SK-N-MC (cell line): ENCODE data around the gene RPRML.
A peak's percentile ranks its signal among the peaks of the same experiment; 100 is the strongest.
"Not testable (repeated sequence)": the region's sequence is repeated elsewhere in the genome, so short reads cannot be mapped to it uniquely, and the experiment has no call there.

Experiments used
- DNase-seq: peaks from one replicate; pipeline ENCODE4 v3.0.0-alpha.2; 2011; ENCODE audit warnings: low read depth, low spot score
- H3K27ac ChIP-seq: fragments of 200-600 bp; sonication (generic); 2 replicates; pipeline ENCODE4 v1.5.1; 2016; ENCODE audit warnings: mixed run types
- H3K36me3 ChIP-seq: fragments of 200-600 bp; sonication (generic); 2 replicates; pipeline ENCODE4 v1.6.1; 2017; ENCODE audit warnings: antibody characterized with exemption, low read length, mixed read lengths; ENCODE audit not compliant: insufficient read depth
- H3K4me3 ChIP-seq: fragments of 200-600 bp; sonication (generic); 2 replicates; pipeline ENCODE4 v1.5.1; 2016
- H3K9ac ChIP-seq: fragments of 200-600 bp; sonication (generic); 2 replicates; pipeline ENCODE4 v1.8.0; 2017; ENCODE audit warnings: mixed run types, mixed read lengths; ENCODE audit not compliant: insufficient read length
- H3K9me3 ChIP-seq: fragments of 200-600 bp; sonication (generic); 2 replicates; pipeline ENCODE4 v1.6.1; 2017; ENCODE audit warnings: low read depth, mild to moderate bottlenecking, antibody characterized with exemption, low read length, moderate library complexity, mixed read lengths
- EZH2 ChIP-seq: fragments of 200-600 bp; sonication (generic); IDR thresholded peaks from one replicate; pipeline ENCODE4 v1.6.1; 2017; ENCODE audit warnings: antibody characterized with exemption
- FOXP2 ChIP-seq: optimal IDR thresholded peaks from 2 replicates; pipeline ENCODE3; 2011; ENCODE audit warnings: mild to moderate bottlenecking, moderate library complexity; ENCODE audit not compliant: insufficient read depth; ENCODE audit errors: extremely low read length, control extremely low read depth
- POLR2AphosphoS5 ChIP-seq: IDR thresholded peaks from 2 replicates; pipeline ENCODE4 v1.6.1; 2012; ENCODE audit warnings: mild to moderate bottlenecking, low read depth, low read length, borderline replicate concordance

RPRML gene

DNA sequence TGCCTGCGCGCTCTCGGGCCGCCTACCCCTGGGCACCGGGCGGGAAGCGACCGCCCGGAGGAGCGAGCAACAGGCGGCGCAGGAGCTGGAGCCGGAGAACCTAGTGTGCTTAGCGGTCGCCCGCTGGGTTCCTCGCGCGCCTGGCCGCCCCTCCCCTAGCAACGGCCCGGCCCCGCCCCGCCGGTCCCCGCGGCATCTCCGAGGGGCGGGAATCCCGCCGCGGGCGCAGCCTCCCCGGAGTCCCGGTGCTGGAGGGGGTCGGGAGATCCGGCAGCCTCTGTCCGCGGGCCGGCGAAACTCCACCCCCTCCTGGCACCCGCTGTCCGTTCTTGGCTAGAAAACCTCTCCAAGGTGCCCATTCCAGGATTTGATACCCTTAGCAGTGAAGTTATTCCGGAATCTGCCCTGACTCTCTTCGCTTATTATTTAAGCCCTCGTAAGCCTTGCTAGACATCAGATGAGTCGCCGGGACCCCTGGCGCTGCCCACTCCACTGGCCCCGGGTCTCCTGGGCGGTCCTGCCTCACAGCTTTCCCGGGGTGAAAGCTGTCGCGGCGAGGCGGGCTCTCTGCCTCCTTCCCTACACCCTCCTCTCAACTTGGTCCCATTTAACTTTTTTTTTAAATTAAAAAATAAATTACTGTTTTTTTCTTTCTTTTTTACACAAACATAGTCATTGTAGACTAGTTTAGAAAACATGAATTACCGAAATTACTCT is at the start of gene RPRML:
TSS of gene RPRML (minus strand) at position 107 of the 717 bp plus-strand sequence. CDS start 246 bp downstream, outside the sequence.
- no peak for DNase-seq
- H3K9me3 ChIP-seq = no peaks in the 10 kb centered on the region
- H3K4me3 ChIP-seq = peak within 1 kb of the TSS; percentile 78
- no peak within 1 kb of the TSS for H3K27ac ChIP-seq
- no peak for TF ChIP-seq POLR2AphosphoS5
- TF ChIP-seq FOXP2 = no peak
- no peak for TF ChIP-seq EZH2
- no peak within 1 kb of the TSS for H3K9ac ChIP-seq
- no peaks in the 10 kb centered on the region for H3K36me3 ChIP-seq

DNA sequence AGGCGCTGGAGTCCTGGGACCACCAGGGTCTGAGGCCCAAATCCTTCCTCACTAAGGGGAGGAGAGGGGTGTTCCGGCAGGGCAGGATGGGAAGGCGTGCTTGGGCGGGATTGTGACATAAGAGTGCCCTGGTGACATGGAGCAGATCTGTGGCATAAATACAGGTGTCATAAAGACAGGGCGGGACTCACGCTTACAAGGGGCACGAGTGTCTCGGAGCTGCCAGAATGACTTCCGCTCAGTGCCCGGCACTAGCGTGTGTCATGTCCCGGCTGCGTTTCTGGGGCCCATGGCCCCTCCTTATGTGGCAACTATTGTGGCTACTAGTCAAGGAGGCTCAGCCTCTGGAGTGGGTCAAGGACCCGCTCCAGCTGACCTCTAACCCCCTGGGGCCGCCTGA is 37.9 kb upstream of the RPRML start:
- H3K9me3 ChIP-seq, H3K4me3 ChIP-seq, DNase-seq, H3K27ac ChIP-seq, H3K9ac ChIP-seq, H3K36me3 ChIP-seq: not testable (repeated sequence)

DNA sequence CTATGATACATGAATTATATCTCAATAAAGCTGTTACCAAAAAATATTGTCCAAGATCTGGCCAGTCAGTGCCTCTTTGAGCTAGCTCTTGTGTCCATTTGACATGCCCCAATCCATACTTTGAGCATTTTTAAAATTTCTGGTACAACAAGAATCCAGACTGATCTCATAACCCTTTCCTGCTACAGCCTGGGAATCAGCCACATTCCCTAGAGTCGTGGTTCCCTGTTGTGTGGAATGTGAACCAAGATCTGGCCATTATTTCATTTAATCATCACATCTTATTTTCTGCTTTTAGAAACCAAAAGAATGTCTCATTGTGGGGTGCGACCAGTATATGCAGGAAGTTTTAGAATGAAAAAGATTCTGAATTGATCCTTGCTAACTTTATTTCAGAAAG is 34.3 kb upstream of the RPRML start:
- TF ChIP-seq POLR2AphosphoS5 (no peak), FOXP2 (no peak), EZH2 (no peak)
- no peak for DNase-seq
- Histone ChIP-seq H3K9me3 (no peaks in the 10 kb centered on the region), H3K36me3 (no peaks in the 10 kb centered on the region), H3K27ac (no peak overlapping the region), H3K4me3 (no peak overlapping the region), H3K9ac (no peak overlapping the region)

DNA sequence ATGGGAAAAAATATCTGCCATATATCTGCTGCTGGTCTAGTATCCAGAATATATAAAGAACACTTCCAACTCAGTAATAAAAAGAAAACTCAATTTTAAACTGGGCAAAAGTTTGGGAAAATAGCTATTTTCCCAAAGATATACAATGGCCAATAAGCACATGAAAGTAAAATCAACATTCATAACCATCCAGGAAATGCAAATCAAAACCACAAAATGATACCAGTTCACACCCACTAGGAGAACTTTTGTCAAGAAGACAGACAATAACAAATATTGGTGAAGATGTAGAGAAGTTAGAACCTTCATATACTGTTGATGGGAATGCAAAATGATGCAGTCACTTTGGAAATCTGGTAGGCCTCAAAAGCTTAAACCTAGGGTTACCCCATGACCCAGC is 33.4 kb upstream of the RPRML start:
- no peaks in the 10 kb centered on the region for H3K36me3 ChIP-seq
- no peaks in the 10 kb centered on the region for H3K9me3 ChIP-seq
- H3K27ac ChIP-seq = no peak overlapping the region
- no peak overlapping the region for H3K4me3 ChIP-seq
- no peak overlapping the region for H3K9ac ChIP-seq
- TF ChIP-seq POLR2AphosphoS5 (no peak), FOXP2 (no peak), EZH2 (no peak)
- no peak for DNase-seq

DNA sequence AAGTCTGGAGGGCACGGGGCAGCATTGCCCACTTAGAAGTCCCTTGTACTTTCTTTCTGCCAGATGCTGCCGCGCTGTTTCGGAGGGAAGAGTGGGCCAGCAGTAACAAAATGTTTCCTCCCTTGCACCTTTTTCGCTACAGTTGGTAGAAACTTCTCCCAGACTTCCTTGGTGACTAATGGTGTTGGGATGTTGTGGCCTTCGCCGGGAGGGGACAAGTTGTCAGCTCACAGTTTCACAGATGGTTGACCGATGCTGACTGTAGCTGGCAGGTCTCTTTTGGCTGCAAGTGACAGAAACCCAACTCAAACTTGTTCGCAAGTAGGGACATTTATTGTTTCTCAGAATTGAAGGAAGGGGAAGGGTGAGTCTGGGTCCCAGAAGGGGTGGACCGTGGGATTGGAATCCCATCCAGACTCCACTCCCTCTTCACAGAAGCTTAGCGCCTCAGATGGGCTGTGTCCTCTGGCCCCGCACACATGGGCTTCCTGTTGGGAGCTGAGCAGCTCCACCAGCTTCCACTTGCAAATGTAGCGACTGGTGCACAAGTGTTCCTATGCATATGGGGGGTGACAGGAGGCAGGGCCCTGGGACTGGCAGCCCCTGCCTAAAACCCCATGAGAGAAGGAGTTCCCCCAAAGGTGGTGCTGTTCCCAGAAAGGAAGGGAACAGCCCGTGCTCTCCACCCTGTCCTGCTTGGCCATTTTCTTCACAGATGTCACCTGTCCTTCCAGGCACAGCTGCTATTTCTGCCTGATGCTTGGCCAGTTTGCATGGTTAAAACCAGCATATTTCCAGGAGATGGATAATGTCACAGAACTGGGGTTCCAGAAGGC is 30.9 kb upstream of the RPRML start:
- no peak for DNase-seq
- H3K9ac ChIP-seq = no peak overlapping the region
- no peaks in the 10 kb centered on the region for H3K36me3 ChIP-seq
- H3K9me3 ChIP-seq = no peaks in the 10 kb centered on the region
- no peak overlapping the region for H3K27ac ChIP-seq
- no peak overlapping the region for H3K4me3 ChIP-seq
- TF ChIP-seq FOXP2 (no peak), POLR2AphosphoS5 (no peak), EZH2 (no peak)

DNA sequence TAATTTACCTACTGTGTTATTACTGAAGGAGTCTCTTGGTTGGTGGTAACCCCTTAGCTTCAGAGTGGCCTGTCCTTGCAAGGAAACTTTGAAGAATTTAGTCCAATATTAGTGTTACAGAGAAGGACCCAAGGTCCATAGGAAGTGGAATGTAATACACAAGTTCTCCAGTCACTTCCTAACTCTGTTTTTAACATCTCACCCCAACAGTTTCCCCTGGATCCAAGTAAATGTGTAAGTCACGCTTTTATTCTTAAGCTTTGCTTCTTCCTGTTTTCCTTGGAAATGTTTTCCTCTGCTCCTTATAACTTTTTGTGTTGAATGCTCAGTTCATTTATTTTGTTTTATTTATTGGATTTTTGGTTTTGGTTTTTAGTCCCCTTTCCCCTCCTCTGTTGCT is 25.9 kb upstream of the RPRML start:
- Histone ChIP-seq H3K9me3 (no peaks in the 10 kb centered on the region), H3K36me3 (no peaks in the 10 kb centered on the region), H3K9ac (no peak overlapping the region), H3K27ac (no peak overlapping the region), H3K4me3 (no peak overlapping the region)
- no peak for DNase-seq
- TF ChIP-seq FOXP2 (no peak), POLR2AphosphoS5 (no peak), EZH2 (no peak)

DNA sequence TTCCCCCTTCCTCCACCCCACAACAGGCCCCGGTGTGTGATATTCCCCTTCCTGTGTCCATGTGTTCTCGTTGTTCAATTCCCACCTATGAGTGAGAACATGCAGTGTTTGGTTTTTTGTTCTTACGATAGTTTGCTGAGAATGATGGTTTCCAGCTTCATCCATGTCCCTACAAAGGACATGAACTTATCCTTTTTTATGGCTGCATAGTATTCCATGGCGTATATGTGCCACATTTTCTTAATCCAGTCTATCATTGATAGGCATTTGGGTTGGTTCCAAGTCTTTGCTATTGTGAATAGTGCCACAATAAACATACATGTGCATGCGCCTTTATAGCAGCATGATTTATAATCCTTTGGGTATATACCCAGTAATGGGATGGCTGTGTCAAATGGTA is 24.8 kb upstream of the RPRML start:
- not testable (repeated sequence) for H3K27ac ChIP-seq, H3K9me3 ChIP-seq, DNase-seq, H3K36me3 ChIP-seq, H3K4me3 ChIP-seq, H3K9ac ChIP-seq

DNA sequence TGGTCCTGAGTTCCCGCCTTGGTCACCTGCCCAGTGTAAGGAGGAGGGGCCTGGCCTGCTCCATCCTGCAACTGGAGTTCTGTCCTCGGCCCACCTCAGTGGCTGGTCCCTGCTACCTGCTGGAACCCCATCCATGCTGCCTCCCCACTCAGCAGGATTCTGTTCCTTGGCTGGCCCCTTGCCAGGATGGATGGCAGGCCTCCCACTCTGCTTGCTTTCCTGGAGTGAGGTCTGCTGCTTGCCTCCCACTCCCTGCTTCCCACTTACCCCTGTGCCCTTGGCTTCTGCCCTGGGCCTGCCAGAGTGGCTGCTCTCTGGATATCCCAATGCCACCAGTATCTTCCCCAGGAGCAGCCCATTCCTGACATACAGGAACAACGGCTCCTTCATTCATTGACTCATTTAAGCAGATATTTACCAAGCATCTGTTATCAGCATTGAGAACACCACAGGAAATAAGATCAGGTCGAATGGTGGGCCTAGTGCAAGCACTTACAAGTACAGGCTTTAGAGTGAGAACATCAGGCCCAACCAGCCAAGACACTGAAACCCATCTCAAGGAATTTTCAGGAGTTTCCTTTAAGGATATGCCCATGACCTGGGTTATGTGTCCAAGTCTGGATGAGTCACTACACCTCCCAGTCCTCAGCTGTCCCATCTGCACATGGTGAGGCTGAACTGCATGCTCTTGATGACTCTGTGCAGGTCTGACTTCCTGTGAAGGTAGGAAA is 17.0 kb upstream of the RPRML start:
- no peaks in the 10 kb centered on the region for H3K36me3 ChIP-seq
- H3K4me3 ChIP-seq = no peak overlapping the region
- no peak for TF ChIP-seq FOXP2
- TF ChIP-seq POLR2AphosphoS5 = no peak
- no peak for TF ChIP-seq EZH2
- H3K9me3 ChIP-seq = no peaks in the 10 kb centered on the region
- H3K9ac ChIP-seq = no peak overlapping the region
- DNase-seq = no peak
- no peak overlapping the region for H3K27ac ChIP-seq
